NCI-H2029 (cell line): ENCODE measurements around the gene CDK14.

ENCODE experiments used
- DNase-seq: peaks from one replicate; lab custom pipeline; 2025; lab: John Stamatoyannopoulos, UW

CDK14 gene

DNA sequence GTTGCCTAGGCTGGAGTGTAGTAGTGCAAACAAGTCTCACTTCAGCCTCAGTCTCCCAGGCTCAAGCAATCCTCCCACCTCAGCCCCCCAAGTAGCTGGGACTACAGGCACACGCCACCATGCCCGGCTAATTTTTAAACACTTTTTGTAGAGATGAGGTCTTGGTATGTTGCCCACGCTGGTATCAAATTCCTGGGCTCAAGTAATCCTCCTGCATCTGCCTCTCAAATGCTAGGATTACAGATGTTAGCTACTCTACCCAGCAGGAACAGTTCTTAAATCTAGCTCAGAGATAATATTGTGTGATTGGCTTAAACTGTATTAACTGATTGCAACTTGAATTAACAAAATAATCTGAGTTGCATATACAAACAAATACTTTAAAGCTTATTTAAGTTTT, 82.9 kb downstream of the CDK14 start:
- no peak for DNase-seq

DNA sequence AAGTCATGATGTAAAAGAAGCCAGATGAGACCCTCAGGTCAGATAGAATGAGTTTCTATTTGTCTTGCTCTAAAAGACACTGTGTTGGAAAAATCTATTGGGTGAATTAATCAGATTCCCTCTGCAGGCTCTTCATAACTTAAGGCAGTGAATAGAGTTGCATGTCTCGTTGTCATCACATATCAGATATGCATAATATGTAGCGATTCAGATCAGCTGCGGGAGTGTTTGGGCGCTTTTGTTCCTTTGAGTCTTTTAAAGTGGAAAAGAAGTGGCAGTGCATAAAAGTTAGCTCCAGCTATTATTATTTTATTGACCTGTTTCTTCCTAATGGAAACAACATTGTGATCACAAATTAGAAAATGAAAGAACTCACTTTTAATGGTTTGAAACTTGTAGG, 84.4 kb downstream of the CDK14 start:
- DNase-seq: no peak

DNA sequence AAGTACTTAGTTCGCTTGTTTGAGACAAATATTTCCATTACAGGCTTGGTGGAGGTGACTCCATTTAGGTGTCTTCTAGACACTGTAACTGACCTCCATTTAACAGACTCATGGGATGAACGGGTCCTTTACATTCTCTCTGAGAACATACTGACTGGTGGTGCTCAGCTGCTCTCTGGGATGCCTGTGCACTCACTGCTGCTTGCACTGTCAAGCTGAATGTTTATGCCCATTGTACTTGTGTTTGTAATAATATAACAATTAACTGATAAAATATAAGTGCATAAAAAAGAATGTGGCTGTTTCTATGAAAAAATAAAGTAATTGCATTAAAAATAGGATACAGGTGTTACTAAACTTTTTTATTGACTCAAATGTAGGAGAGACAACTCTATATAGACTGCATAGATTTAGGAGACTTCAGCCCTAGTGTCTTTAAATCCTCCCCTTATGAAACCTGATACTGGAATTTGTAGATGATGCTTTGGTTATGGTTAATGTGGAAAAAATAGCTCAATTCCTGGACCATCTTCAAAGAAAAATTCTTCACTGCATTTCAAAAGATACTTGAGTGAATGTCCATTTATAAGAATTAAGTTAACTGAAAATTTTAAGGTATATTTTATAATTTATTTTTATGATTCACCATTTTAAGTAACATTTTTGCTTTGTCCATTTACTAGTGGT, 85.4 kb downstream of the CDK14 start:
- no peak for DNase-seq

DNA sequence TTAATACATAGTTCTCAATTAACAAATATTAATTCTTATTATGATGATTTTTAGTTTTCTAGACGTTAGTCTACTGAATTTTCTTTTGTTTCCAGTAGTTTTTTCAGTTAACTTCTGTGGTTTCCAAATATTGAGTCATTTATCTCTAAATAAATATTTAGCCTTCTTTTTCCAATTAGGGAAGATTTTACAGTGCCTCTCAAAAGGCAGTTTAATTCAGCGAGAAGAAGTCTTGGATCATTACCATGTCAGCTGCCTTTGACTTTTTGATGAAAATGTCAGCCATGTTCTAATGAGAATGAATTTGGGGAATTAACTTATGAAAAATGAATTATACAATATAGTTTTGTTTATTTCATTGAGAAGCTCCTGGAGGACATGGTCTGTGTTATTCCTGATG, 90.0 kb downstream of the CDK14 start:
- no peak for DNase-seq

DNA sequence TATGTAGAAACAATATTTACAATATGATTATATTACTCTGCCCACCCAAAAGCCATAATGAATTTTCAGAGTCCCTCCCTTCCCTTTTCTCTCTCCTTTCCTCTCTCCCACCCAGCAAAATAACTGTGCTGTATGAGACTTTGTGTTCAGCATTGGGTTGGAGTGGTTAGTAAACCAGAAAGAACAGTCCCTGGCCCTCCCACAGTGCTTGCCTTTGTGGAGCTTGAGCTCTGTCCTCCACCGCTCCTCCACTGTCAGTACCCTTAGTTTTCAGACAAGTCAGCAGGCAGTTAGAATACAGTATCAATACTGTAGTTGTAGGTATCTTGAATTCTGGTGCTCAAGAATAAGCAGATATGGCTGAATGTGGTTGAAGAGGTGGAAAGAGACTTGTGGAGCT, 92.7 kb downstream of the CDK14 start:
- no peak for DNase-seq

DNA sequence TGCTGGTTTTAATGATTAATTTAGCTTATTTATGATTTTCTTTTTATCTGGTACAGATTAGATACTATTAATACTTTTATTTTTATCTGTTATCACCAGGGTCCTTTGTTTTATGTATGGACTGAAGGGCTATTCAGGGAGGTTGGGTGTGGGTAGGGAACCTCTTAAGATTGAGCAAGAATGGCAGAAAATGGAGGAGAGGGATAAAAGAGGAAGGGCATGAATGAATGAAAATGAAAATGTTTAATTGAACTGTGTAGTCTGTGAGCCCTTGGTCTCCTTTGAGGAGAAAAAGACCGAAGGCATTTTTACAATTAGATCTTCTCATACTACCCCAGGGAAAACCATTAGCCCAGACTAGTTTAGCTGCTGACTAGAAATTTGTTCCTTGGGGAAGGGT, 93.1 kb downstream of the CDK14 start:
- DNase-seq: no peak

DNA sequence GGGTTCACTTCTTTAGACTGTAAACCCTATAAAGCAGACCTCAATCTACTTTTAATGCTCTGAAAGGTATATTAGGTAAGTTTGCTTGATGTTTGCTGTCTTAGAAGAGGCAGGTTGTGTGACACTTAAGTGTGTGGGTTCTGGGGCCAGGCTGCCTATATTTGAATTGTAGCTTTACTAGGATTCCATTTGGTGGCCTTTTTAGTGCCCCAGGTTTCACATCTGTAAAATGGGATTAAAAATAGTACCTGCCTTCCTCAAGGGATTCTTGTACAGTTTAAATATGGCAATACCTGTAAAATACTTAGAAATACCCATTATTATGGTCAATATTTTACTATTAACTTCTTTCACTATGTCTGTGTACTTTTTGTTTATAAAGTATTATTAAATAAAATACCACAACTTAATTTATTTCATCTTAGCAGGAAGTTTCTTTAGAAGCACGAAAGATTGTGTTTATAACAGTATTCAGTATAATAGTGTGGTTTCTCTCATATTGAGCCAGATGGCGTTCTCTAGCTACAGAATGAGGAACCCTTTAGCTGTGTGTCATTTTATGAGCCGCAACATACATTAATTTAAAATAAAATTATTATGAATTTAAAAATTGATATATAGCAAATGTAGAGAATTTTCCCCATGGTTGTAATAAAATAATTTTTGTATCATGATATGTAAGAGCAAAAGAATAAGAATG, 94.2 kb downstream of the CDK14 start:
- no peak for DNase-seq

DNA sequence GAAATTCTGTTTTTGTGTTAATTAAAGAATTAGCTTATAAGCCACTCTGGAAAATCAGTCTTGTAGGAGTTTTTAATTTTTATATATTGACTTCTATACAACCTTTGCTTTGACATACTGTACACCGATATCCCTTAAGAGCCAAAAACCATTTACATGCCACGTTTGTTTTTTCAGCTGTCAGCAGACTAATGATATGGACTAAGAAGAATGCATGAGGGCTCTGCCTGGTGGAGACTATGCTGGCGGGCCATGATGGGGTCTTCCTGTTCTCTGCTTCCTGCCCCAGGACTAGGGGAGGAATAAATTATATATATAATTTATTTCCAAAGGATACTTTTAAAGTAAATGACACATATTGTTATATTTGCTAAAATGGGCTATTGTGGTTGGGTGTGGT, 96.3 kb downstream of the CDK14 start:
- no peak for DNase-seq

DNA sequence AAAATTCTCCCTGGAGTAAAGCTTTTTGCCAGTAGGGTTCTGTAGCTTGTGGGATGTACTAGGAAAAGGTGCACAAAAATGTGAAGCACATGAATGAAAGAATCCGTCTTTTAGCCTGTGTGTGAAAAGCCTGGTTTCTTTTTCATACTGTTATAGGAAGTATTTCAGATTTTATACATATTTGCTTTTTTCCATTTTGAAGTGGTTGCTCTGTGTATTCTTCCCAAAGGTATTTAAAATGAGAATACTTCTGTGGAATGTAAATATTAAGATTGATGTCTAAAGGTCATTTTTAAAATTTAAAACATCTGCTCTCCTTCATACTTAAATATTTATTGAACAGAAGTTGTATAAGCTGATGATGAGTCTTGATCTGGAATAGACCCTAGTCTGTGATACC, 96.8 kb downstream of the CDK14 start:
- DNase-seq: no peak

DNA sequence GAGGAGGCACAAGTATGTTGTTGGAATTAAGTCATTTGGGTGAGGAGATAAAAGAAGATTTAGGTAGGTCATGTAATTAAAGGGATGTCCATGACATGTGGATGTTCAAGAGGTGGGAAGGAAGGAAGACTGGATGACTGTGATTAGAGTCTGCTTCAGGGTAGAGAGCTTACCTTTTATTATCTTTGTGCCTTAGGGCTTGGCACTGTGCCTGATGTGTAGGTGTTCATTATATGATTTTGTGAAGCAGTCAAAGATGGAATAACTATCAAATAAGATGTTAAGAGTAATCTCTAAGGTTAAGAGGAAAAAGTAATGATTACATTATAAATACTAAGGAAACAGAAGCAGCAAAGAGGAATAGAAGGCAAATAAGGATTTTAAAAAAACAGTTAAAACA, 97.8 kb downstream of the CDK14 start:
- DNase-seq: no peak

DNA sequence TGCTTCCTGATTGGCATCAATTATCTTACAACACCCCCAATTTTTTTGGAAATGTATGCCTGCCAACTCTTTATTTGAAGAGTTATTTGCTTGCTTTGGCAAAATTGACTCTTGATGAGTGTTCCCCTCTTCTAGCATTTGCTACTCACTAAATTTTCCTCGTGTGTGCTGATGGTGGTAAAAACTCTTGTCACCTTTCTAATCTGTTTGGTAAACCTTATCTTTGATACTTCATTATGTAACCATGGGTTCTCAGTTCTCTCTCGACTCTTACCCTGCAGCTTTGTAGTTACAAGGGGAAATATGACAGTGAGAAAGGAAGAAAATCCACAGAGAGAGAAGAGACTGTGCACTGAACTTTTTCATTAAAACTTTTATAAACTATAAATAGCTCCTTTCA, 102.5 kb downstream of the CDK14 start:
- no peak for DNase-seq

DNA sequence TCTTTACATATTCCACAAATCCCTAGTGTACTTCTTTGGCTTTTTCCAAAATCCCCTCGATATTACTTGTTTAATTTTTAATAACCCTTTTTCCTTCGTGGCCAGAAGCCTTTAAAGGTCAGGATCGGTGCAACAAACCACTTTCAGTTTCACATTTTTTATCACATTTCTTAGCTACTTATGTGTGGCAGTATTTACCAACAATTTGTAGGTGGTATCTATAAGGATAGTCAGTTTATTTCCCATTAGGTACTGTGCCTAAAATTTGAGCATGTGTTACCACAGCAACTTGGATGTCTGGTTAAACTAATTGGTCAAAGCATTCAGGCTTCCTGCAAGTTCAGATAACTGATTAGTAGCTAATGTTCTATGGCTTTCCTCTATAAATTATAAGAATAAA, 104.9 kb downstream of the CDK14 start:
- no peak for DNase-seq

DNA sequence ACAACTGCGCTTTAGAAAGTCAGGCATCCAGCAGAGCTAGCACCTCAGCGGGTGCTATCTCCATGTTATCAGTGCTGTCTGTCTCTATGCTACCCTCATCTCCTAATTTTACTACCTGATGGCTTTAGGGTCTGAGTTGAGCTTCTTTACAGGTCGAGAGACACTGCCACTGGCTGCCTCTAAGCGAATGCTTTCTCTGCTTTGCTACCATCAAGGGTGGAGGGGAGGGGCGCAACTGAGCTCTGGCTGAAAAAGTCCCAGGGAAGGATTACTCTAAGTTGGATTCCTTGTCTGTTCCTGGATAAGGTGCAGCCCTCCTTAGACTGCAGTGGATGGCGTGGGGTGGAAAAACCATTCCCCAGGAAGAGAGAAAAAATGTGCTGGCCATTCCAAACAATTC, 105.7 kb downstream of the CDK14 start:
- no peak for DNase-seq

DNA sequence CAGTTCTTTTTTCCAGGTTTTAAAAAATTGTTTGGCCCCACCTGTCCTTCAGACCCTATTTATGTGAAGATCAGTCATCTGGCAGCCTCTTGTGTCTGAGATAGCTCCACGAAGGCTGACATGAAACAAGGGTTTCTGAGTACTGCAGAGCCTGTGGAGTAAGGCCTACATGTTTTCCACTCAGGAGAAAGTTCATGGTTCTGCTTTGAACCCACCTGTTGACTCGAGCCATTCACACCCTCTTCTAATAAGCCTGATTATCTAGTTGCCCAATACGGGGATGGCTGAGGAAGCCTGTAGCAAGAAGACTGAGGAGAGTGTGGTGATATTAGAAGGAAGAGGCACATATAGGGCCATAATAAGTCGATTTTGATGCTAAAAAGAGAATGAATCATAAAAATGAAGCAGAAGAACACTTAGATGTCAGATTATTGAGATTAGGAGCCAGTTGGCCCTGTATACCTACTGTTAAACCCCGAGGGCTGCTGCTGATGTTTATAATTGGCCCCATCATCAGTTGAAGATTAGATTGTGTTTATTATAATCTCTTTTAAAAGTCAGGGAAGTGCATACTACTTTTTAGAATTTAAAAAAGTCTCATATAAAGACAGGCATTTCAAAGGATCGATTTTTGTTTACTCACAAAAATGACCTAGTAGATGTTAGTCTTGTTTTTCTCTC, 109.4 kb downstream of the CDK14 start:
- DNase-seq: no peak

DNA sequence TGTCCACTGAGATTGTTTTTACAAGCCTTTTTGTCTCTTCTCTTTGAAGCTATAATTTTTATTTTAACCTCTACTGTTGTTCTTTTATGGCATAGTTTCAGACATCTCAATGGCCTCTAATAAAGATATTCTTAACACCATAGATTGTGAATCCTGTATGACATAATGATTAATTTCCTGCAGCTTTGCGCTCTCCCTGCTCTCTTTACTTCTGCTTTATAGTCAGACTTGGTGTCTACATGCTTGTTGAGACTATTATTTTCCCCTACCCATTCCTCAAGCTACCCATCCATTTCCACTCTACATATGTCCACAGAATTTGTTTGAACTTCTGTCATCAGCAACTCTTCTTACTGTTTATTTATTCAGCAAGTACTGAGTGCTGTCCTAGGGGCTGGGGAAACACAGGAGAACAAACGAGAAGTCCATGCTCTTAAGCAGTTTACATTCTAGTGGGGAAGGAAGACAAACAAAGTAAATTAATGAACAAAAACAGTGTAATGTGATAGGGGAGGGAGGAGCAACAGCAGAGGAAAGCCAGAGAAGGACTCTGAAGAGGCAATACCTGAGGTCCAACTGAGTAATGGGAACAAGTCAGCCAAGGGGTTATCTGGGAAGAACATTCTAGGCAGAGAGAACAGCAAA, 110.1 kb downstream of the CDK14 start:
- peak; percentile 81 for DNase-seq

DNA sequence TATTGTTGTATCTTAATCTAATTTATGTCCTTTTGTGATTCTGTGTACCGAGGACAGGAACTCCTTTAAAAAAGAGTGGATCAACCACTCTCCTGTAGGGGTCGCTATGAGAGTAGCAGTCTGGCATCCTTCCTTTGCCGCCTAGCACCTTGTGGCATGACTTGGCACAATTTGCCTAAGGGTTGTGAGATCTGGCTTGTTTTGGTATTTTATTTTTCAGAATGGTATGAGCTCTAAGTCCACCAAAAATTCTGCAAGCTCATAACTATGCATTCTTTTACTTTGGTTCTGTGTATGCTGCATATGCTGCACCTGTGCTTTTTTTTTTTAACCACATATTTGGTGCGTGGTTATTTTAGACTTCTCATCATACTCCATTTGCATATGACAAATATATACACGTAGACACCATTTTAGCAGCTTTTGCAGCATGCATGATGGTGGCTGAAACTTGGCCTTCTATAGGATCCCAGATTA, 112.8 kb downstream of the CDK14 start:
- no peak for DNase-seq

DNA sequence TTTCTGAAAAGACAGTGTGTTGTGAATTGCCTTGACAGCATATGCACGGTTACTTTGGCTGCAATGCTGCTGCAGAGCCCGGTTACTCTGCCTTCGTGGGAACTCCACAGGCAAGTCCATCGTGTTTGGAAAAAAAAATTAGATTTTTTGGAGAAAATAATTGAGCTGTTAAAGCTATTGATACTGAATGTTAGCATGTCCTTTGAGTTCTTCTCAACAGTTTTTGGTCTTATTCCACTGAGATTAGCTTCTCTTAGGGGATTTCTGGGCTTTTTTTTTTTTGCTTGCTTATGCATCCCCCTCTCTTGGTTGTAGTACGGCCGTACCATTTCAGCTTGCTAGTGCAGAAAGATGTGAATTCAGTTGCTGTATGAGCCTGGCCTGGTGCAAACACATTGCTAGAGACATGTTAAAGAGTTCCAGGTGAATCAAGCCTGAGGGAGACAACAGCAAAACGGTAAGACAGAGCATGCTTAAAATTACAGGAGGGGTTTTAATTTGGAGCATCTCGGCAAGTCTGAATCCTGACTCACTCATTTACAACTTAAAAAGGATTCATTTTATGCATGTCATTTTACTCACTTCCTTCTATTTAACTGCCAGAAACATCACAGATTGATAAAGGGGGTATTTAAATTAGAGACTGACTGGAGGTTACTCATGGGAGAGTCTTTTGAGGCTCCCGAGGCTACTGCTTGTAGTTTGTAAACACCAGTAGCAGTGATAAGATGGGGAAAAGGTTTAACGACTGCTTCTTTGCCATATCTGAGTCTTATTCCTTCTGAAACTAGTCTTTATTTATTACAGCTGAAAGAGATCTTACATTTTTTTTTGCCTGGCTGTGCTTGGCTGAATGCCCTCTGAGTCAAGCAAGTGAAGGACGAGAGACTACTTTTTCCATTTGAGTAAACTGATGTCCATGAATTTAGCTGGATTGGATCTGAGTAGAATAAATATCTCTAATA, 113.7 kb downstream of the CDK14 start:
- DNase-seq: no peak

DNA sequence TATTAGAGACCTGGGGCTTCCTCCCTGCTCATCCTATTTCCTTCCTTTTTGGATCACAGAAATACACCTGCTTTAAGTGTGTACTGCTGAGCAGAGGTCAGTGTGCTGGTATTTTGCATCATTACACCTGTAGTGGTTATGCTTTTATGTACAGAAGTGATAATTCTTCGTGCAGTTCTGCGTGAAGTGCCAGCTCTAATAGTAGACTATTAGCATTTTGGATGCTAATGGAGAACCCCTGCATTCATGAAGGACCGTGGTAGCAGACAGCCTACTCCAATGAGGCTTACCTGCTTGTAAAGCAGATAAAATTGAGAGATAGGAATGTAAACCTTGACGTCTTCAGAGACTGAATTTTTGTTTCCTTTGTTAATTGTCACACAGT, 114.3 kb downstream of the CDK14 start:
- no peak for DNase-seq

DNA sequence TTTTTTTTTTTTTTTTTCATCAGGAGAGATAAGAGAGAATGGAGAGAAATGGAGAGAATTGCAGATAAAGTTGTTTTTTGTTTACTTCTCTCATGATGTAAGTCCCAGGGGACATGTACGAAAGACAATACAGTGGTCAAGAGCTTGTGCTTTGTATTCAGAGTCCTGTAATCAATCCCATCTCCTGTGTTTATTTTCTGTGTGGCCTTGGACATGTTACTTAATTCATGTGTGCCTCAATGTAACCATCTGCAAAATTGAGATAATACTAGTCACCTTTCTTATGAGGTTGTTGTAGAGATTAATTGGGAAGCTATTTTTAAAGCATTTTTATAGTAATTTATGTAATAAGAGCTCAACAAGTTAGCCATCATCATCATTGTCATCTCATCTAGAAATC, 117.5 kb downstream of the CDK14 start:
- DNase-seq: no peak

DNA sequence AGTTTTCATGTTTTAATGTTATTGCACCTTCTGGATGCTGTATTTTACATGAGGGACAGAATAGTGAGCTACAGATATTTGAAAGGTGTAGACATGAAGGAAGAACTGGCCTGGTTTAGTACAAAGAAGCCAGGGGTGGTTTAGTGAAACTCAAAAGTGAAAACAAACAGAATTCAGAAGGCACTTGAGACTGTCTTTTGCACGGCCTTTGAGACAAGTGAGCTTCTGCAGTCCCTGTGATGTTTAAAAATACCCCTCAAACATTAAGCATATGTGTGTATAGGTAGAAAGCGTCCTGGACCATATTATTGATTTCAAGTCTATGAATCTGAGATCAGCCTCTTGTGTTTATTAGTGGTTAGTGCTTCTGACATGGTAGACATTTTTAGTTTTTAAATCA, 118.9 kb downstream of the CDK14 start:
- DNase-seq: no peak

DNA sequence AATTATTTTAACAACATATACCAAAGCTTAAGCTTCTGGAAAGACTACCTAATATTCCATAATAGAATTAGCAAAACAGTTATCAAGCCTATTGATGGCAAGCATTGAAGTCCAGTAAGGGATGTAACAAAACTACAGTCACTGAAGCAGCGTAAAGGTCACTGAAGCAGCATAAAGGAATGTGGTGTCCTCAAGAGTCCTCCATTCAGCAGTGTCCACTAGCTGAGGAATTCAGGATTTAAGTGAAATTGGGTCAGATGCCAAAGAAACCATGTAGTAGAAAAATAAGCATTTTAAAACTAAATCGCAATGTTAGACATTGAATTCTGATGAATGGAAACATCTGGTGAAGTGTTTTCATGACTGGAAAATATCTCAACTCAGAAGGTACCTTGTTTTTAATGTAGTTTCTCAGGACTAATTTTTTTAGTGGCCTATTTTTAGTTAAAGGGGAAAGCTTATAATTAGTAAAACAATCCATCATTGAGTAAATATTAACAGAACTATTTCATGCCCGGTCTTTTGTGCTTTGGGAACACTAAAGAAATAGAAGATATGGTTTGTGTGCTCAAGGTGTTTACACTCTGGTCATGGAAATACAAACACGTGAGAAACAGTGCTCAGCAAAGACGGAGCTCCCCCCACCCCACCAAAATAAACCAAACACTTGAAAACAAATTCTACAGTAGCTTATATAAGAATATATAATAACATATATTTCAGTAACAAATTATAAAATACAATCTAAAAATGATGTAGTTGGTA, 121.4 kb downstream of the CDK14 start:
- DNase-seq: peak; percentile 43
